Lung (tissue), 12 donors: ENCODE measurements around the gene INPP4B. TPM values are rescaled to one million over a fixed set of nuclear protein-coding genes. Genes with fewer than 3 reads are reported as not detected.

Source experiments
- ATAC-seq: fragments of 200-7000 bp; cut with Tn5 transposase; one replicate; pipeline ENCODE4 v1.9.1; 2020; ENCODE audit warnings: moderate number of reproducible peaks; ENCODE audit not compliant: insufficient read depth, low FRiP score
- DNase-seq, 3 donors: peaks; one replicate each; pipeline ENCODE4 v3.0.0-alpha.2; 2013 to 2017
- H3K27ac ChIP-seq, 2 donors: one replicate each; pipeline ENCODE4 v1.5.1; 2013; ENCODE audit warnings: mild to moderate bottlenecking in 2 of 2, moderate library complexity in 2 of 2, control low read depth in 1 of 2, inconsistent platforms in 1 of 2, low read depth in 1 of 2, low read length in 1 of 2
- H3K27me3 ChIP-seq, 3 donors: one replicate each; pipeline ENCODE4 v1.5.1; 2013; ENCODE audit warnings: low read length in 2 of 3; ENCODE audit not compliant: control insufficient read depth in 3 of 3, insufficient read depth in 3 of 3
- H3K36me3 ChIP-seq, 4 donors: one replicate each; pipeline ENCODE4 v1.5.1; 2013; ENCODE audit warnings: low read length in 4 of 4, mild to moderate bottlenecking in 1 of 4, moderate library complexity in 1 of 4; ENCODE audit not compliant: control insufficient read depth in 4 of 4, insufficient read depth in 4 of 4
- H3K4me1 ChIP-seq, 5 donors: one replicate each; pipeline ENCODE4 v1.5.1; 2013; ENCODE audit warnings: low read length in 5 of 5, mild to moderate bottlenecking in 2 of 5, moderate library complexity in 1 of 5; ENCODE audit not compliant: control insufficient read depth in 5 of 5, insufficient read depth in 5 of 5
- H3K4me3 ChIP-seq: one replicate; pipeline ENCODE4 v1.5.1; 2013; ENCODE audit warnings: mild to moderate bottlenecking, control low read depth, moderate library complexity
- H3K9ac ChIP-seq, 2 donors: one replicate each; pipeline ENCODE4 v1.5.1; 2013; ENCODE audit warnings: low read length in 2 of 2, control low read depth in 1 of 2; ENCODE audit not compliant: insufficient read depth in 1 of 2
- H3K9me3 ChIP-seq, 4 donors: one replicate each; pipeline ENCODE4 v1.5.1; 2013; ENCODE audit warnings: low read length in 3 of 4, mild to moderate bottlenecking in 1 of 4, moderate library complexity in 1 of 4; ENCODE audit not compliant: control insufficient read depth in 4 of 4, insufficient read depth in 3 of 4
- CTCF ChIP-seq: IDR thresholded peaks from 2 replicates; pipeline ENCODE4 v1.5.1; 2012; ENCODE audit warnings: mild to moderate bottlenecking; ENCODE audit errors: control extremely low read depth, extremely low read depth
- WGBS, 2 donors: extraction: QIAGEN DNeasy Blood & Tissue Kit; methylation state at CpG; one replicate each; pipeline ENCODE4 v1.1.7; 2013; 5-methylcytosine and 5-hydroxymethylcytosine counted together
- polyA plus RNA-seq, 2 donors: library from polyadenylated mRNA; stranded (reverse); fragments of 200-250 nt; gene quantifications; one replicate each; pipeline ENCODE4 v1.2.1, GENCODE V29; 2013
- total RNA-seq, 2 donors: library from RNA; depleted of rRNA in 1 of 2; stranded (reverse); fragments of >200 nt in 1 of 2; gene quantifications; one replicate each; pipeline ENCODE4 v1.2.1, GENCODE V29; 2014 to 2021
- donor health status: control.
- donor health status: control.
- donor health status: Bipolar disorder and iron deficiency.
- donor health status: healthy.
- donor health status: DM: yes; HTN: yes; CAD: no.

The INPP4B gene
- total and polyA plus RNA-seq, 4 donors = 2.4 to 32.6 (median 5.6) TPM

DNA sequence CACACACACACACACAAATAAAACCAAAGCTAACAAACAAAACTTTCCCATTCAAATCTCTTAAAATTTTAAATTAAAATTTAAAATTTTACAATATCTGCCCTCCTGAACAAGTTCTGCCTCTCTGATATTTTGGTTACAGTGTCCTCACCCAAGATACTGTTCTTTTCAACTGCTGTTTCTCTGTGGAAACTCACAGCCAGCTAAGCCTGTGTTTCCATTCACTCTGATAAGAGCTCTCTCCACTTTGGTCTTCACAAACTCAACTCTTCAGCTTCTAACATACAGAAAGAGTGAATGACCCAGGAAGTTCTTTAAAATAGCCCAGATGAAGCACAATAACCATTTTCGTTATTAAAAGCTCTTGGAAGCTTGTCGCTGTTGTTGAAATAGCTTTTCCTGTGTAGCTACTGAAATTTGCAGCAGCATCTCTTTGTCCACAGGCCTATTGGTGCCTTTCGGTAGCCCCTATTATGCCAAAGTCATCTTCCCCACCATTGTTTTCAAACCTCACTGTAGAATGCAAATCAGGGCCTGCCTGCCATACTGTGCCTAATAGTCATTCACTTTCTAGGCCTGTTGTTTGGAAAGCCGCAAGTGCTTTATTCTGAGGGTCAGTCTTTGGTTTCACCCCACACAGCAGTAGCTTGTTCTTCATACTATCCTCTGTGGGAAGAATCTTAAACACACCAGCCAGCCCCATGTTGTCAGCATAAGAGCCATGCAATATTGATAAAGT lies 19.4 kb downstream of the INPP4B start:
- no peak for TF ChIP-seq CTCF
- Histone ChIP-seq H3K9ac (no peak overlapping the region), H3K27ac (no peak overlapping the region), H3K36me3 (no peaks in the 10 kb centered on the region), H3K4me1 (peaks cover 0 to 4% (median 0%) of the 10 kb centered on the region in 5 donors), H3K27me3 (no peaks in the 10 kb centered on the region), H3K9me3 (no peaks in the 10 kb centered on the region), H3K4me3 (no peak overlapping the region)
- 93% methylated on average over 4 of the region's 4 CpGs for WGBS, 2 donors
- ATAC-seq (no peak), DNase-seq (no peak)

DNA sequence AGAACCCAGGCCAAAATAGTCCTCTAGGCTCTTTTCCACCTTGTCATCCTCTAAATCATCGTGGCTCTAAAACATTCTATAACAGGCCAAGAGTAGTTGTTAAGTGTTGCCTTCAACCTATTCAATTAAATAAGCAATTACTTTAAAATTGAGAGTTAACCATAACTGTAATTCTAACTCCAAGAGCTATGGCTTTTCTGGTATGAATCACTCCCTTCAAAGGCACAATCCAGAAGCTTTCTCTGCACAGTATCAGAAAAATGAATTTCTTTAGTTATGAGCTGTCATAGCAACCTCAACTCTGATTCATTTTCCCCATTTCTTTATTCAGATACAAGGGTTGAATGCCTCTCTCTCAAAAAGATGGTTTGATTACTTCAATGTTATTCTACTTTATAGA lies 21.7 kb downstream of the INPP4B start:
- no peaks in the 10 kb centered on the region for H3K27me3 ChIP-seq
- TF ChIP-seq CTCF = no peak
- no peak overlapping the region for H3K9ac ChIP-seq
- H3K27ac ChIP-seq = no peak overlapping the region
- no peak overlapping the region for H3K4me3 ChIP-seq
- H3K4me1 ChIP-seq = peaks cover 0 to 4% (median 0%) of the 10 kb centered on the region in 5 donors
- no peaks in the 10 kb centered on the region for H3K9me3 ChIP-seq
- 81 to 98% methylated on average over 1 of the region's 1 CpG for WGBS, 2 donors
- DNase-seq (no peak), ATAC-seq (no peak)
- no peaks in the 10 kb centered on the region for H3K36me3 ChIP-seq

- peaks cover 0 to 4% (median 2%) of the 10 kb centered on the region in 5 donors for H3K4me1 ChIP-seq
- no peaks in the 10 kb centered on the region for H3K27me3 ChIP-seq
- 93 to 96% methylated on average over 1 of the region's 1 CpG for WGBS, 2 donors
- H3K36me3 ChIP-seq = no peaks in the 10 kb centered on the region
- no peak for ATAC-seq
- DNase-seq = no peak
- TF ChIP-seq CTCF = no peak
- H3K27ac ChIP-seq = no peak overlapping the region
- H3K9me3 ChIP-seq = no peaks in the 10 kb centered on the region
- no peak overlapping the region for H3K9ac ChIP-seq
- H3K4me3 ChIP-seq = no peak overlapping the region
Observed at GRCh38 chr4:142823796-142824195, 22.3 kb downstream of the INPP4B start.
